Fibroblast of peridontal ligament (primary cell): ENCODE measurements around the gene USP30.
A peak's percentile ranks its signal among the peaks of the same experiment; 100 is the strongest.

Experiments
- DNase-seq: peaks from one replicate; pipeline ENCODE4 v3.0.0-alpha.2; 2010; ENCODE audit errors: extremely low read depth

The USP30 gene

GRCh38 chr12:109126784-109127183 lies 74.4 kb downstream of the USP30 start:
- peak; percentile 83 for DNase-seq

- no peak for DNase-seq
Observed at GRCh38 chr12:109127533-109128242, 75.3 kb downstream of the USP30 start.

GRCh38 chr12:109130297-109131153 lies 78.1 kb downstream of the USP30 start:
- DNase-seq: no peak

GRCh38 chr12:109131154-109132050 lies 79.0 kb downstream of the USP30 start:
- DNase-seq: no peak

- DNase-seq: peak; percentile 73
Observed at GRCh38 chr12:109134186-109134917, 82.0 kb downstream of the USP30 start.

- no peak for DNase-seq
Observed at GRCh38 chr12:109137055-109137454, 84.7 kb downstream of the USP30 start.
